ENCODE measurements around the gene ST14.

GRCh38 chr11:130187096-130187495 lies 27.5 kb downstream of the ST14 start:
- TF ChIP-seq EZH2phosphoT487 (IDR thresholded peaks at IDR 0.05) = no peak
- TF ChIP-seq EZH2 (IDR thresholded peaks at IDR 0.05) = no peak
- TF ChIP-seq CTCF (IDR thresholded peaks at IDR 0.05) = no peak
